Measurements from ENCODE around the gene ZNF593.

The ZNF593 gene

GRCh38 chr1:26148887-26149286, 20.8 kb upstream of the ZNF593 start:
- DNase-seq (ENCODE audit: low read depth): no peak

GRCh38 chr1:26153966-26154532, 15.7 kb upstream of the ZNF593 start:
- DNase-seq (ENCODE audit: low read depth): no peak

GRCh38 chr1:26154750-26155149, 15.0 kb upstream of the ZNF593 start:
- DNase-seq (ENCODE audit: low read depth): no peak

GRCh38 chr1:26155370-26156284, 14.1 kb upstream of the ZNF593 start:
- no peak for DNase-seq (ENCODE audit: low read depth)

- DNase-seq (ENCODE audit: low read depth): no peak
Measured at GRCh38 chr1:26156285-26157038, 13.2 kb upstream of the ZNF593 start.

- no peak for DNase-seq (ENCODE audit: low read depth)
Measured at GRCh38 chr1:26158271-26158907, 11.3 kb upstream of the ZNF593 start.

GRCh38 chr1:26158908-26159742, 10.6 kb upstream of the ZNF593 start, which contains the start of gene FAM110D:
Gene FAM110D (plus strand): TSS chr1:26159079. CDS start chr1:26161292, 2,213 bp downstream.
- no peak for DNase-seq (ENCODE audit: low read depth)

- no peak for DNase-seq (ENCODE audit: low read depth)
Measured at GRCh38 chr1:26159743-26160039, 10.0 kb upstream of the ZNF593 start.

- no peak for DNase-seq (ENCODE audit: low read depth)
Measured at GRCh38 chr1:26160527-26161414, 8.9 kb upstream of the ZNF593 start.

- DNase-seq (ENCODE audit: low read depth): peak; percentile 42
Measured at GRCh38 chr1:26161415-26162219, 8.1 kb upstream of the ZNF593 start.

- no peak for DNase-seq (ENCODE audit: low read depth)
Measured at GRCh38 chr1:26162220-26162709, 7.4 kb upstream of the ZNF593 start.

GRCh38 chr1:26163684-26164035, 6.0 kb upstream of the ZNF593 start:
- no peak for DNase-seq (ENCODE audit: low read depth)

GRCh38 chr1:26164036-26164860, 5.5 kb upstream of the ZNF593 start:
- no peak for DNase-seq (ENCODE audit: low read depth)

GRCh38 chr1:26164861-26165842, 4.6 kb upstream of the ZNF593 start:
- no peak for DNase-seq (ENCODE audit: low read depth)

GRCh38 chr1:26166719-26167281, 2.9 kb upstream of the ZNF593 start:
- DNase-seq (ENCODE audit: low read depth): no peak

- no peak for DNase-seq (ENCODE audit: low read depth)
Measured at GRCh38 chr1:26168410-26169197, 1.1 kb upstream of the ZNF593 start, which contains the start of gene C1orf232. Gene C1orf232 (minus strand): TSS chr1:26168963. CDS start chr1:26168499, 464 bp downstream.

Measured in fibroblast of gingiva (primary cell).